Measurements from ENCODE around the gene IRF8.
"Not testable (repeated sequence)": the region's sequence is repeated elsewhere in the genome, so short reads cannot be mapped to it uniquely, and the experiment has no call there.

The IRF8 gene

GRCh38 chr16:85898521-85899442, at the start of gene IRF8:
IRF8 (plus strand) TSS chr16:85899162; CDS start chr16:85903016, 3,854 bp downstream.
- no peak for DNase-seq

- DNase-seq: no peak
Measured at GRCh38 chr16:85849388-85849787, 49.6 kb upstream of the IRF8 start.

- DNase-seq: no peak
Measured at GRCh38 chr16:85850344-85850880, 48.5 kb upstream of the IRF8 start.

- DNase-seq: no peak
Measured at GRCh38 chr16:85851034-85851785, 47.8 kb upstream of the IRF8 start.

GRCh38 chr16:85853547-85854545, 45.1 kb upstream of the IRF8 start:
- DNase-seq: no peak

GRCh38 chr16:85854935-85855334, 44.0 kb upstream of the IRF8 start:
- no peak for DNase-seq

- no peak for DNase-seq
Measured at GRCh38 chr16:85856079-85856478, 42.9 kb upstream of the IRF8 start.

- DNase-seq: no peak
Measured at GRCh38 chr16:85856585-85856984, 42.4 kb upstream of the IRF8 start.

- DNase-seq: no peak
Measured at GRCh38 chr16:85857406-85857805, 41.6 kb upstream of the IRF8 start.

- DNase-seq: not testable (repeated sequence)
Measured at GRCh38 chr16:85858571-85858970, 40.4 kb upstream of the IRF8 start.

GRCh38 chr16:85858984-85859817, 39.8 kb upstream of the IRF8 start:
- DNase-seq: no peak

GRCh38 chr16:85859818-85860125, 39.2 kb upstream of the IRF8 start:
- DNase-seq: no peak

- DNase-seq: no peak
Measured at GRCh38 chr16:85860413-85861094, 38.4 kb upstream of the IRF8 start.

GRCh38 chr16:85861095-85861825, 37.7 kb upstream of the IRF8 start:
- DNase-seq: no peak

- DNase-seq: no peak
Measured at GRCh38 chr16:85862476-85863383, 36.2 kb upstream of the IRF8 start.

GRCh38 chr16:85863384-85863774, 35.6 kb upstream of the IRF8 start:
- no peak for DNase-seq

GRCh38 chr16:85864965-85865364, 34.0 kb upstream of the IRF8 start:
- no peak for DNase-seq

- no peak for DNase-seq
Measured at GRCh38 chr16:85867189-85867588, 31.8 kb upstream of the IRF8 start.

GRCh38 chr16:85868495-85868894, 30.5 kb upstream of the IRF8 start:
- DNase-seq: no peak

All from kidney glomerular epithelial cell (primary cell).